Lung (tissue), 12 donors: ENCODE results near the gene DOCK1. TPM values are rescaled to one million over a fixed set of nuclear protein-coding genes. Genes with fewer than 3 reads are reported as not detected.

Experiments
- ATAC-seq: fragments of 200-7000 bp; cut with Tn5 transposase; one replicate; pipeline ENCODE4 v1.9.1; 2020; ENCODE audit warnings: moderate number of reproducible peaks; ENCODE audit not compliant: insufficient read depth, low FRiP score
- DNase-seq, 3 donors: peaks; one replicate each; pipeline ENCODE4 v3.0.0-alpha.2; 2013 to 2017
- H3K27ac ChIP-seq, 2 donors: one replicate each; pipeline ENCODE4 v1.5.1; 2013; ENCODE audit warnings: mild to moderate bottlenecking in 2 of 2, moderate library complexity in 2 of 2, control low read depth in 1 of 2, inconsistent platforms in 1 of 2, low read depth in 1 of 2, low read length in 1 of 2
- H3K27me3 ChIP-seq, 3 donors: one replicate each; pipeline ENCODE4 v1.5.1; 2013; ENCODE audit warnings: low read length in 2 of 3; ENCODE audit not compliant: control insufficient read depth in 3 of 3, insufficient read depth in 3 of 3
- H3K36me3 ChIP-seq, 4 donors: one replicate each; pipeline ENCODE4 v1.5.1; 2013; ENCODE audit warnings: low read length in 4 of 4, mild to moderate bottlenecking in 1 of 4, moderate library complexity in 1 of 4; ENCODE audit not compliant: control insufficient read depth in 4 of 4, insufficient read depth in 4 of 4
- H3K4me1 ChIP-seq, 5 donors: one replicate each; pipeline ENCODE4 v1.5.1; 2013; ENCODE audit warnings: low read length in 5 of 5, mild to moderate bottlenecking in 2 of 5, moderate library complexity in 1 of 5; ENCODE audit not compliant: control insufficient read depth in 5 of 5, insufficient read depth in 5 of 5
- H3K4me3 ChIP-seq: one replicate; pipeline ENCODE4 v1.5.1; 2013; ENCODE audit warnings: mild to moderate bottlenecking, control low read depth, moderate library complexity
- H3K9ac ChIP-seq, 2 donors: one replicate each; pipeline ENCODE4 v1.5.1; 2013; ENCODE audit warnings: low read length in 2 of 2, control low read depth in 1 of 2; ENCODE audit not compliant: insufficient read depth in 1 of 2
- H3K9me3 ChIP-seq, 4 donors: one replicate each; pipeline ENCODE4 v1.5.1; 2013; ENCODE audit warnings: low read length in 3 of 4, mild to moderate bottlenecking in 1 of 4, moderate library complexity in 1 of 4; ENCODE audit not compliant: control insufficient read depth in 4 of 4, insufficient read depth in 3 of 4
- WGBS, 2 donors: extraction: QIAGEN DNeasy Blood & Tissue Kit; methylation state at CpG; one replicate each; pipeline ENCODE4 v1.1.7; 2013; 5-methylcytosine and 5-hydroxymethylcytosine counted together
- polyA plus RNA-seq, 2 donors: library from polyadenylated mRNA; stranded (reverse); fragments of 200-250 nt; gene quantifications; one replicate each; pipeline ENCODE4 v1.2.1, GENCODE V29; 2013
- total RNA-seq, 2 donors: library from RNA; depleted of rRNA in 1 of 2; stranded (reverse); fragments of >200 nt in 1 of 2; gene quantifications; one replicate each; pipeline ENCODE4 v1.2.1, GENCODE V29; 2014 to 2021
- TF ChIP-seq, protein P1 (sequence below): IDR thresholded peaks from 2 replicates; pipeline ENCODE4 v1.5.1; 2012; ENCODE audit warnings: mild to moderate bottlenecking; ENCODE audit errors: control extremely low read depth, extremely low read depth
- donor health status: control.
- donor health status: control.
- donor health status: Bipolar disorder and iron deficiency.
- donor health status: healthy.
- donor health status: DM: yes; HTN: yes; CAD: no.

The DOCK1 gene
- total and polyA plus RNA-seq, 4 donors, result 11.2 to 102 (median 30.5) TPM

GRCh38 chr10:127280446-127280845, 375.2 kb downstream of the DOCK1 start:
- peaks cover 0 to 2% (median 0%) of the 10 kb centered on the region in 4 donors for H3K9me3 ChIP-seq
- TF ChIP-seq, protein P1, sequence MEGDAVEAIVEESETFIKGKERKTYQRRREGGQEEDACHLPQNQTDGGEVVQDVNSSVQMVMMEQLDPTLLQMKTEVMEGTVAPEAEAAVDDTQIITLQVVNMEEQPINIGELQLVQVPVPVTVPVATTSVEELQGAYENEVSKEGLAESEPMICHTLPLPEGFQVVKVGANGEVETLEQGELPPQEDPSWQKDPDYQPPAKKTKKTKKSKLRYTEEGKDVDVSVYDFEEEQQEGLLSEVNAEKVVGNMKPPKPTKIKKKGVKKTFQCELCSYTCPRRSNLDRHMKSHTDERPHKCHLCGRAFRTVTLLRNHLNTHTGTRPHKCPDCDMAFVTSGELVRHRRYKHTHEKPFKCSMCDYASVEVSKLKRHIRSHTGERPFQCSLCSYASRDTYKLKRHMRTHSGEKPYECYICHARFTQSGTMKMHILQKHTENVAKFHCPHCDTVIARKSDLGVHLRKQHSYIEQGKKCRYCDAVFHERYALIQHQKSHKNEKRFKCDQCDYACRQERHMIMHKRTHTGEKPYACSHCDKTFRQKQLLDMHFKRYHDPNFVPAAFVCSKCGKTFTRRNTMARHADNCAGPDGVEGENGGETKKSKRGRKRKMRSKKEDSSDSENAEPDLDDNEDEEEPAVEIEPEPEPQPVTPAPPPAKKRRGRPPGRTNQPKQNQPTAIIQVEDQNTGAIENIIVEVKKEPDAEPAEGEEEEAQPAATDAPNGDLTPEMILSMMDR, result no peak
- 95 to 98% methylated on average over 4 of the region's 4 CpGs for WGBS, 2 donors

DNA sequence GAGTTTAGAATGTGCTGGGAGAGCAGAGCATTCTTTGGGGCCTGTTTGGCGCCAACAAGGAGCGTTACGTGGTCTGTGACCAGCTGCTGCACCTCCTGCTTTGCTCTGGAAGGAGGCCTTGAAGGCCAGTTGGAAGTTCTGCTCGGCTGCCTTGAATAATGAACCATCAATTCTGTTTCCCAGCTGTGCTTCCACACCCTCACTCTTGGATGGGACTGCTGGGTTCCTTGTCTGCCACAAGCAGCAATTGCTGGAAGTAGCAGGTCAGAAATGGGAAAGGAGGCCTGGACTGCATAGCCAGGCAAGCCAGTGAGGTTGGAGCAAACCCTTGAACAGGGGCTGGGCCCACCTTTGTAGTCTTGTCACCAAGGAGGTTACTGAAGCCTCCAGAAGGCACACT, 377.8 kb downstream of the DOCK1 start:
- Histone ChIP-seq H3K9ac (no peak overlapping the region), H3K9me3 (peaks cover 0 to 10% (median under 1%) of the 10 kb centered on the region in 4 donors), H3K36me3 (peaks cover 0 to 7% (median 3%) of the 10 kb centered on the region in 4 donors), H3K27ac (no peak overlapping the region), H3K4me3 (no peak overlapping the region), H3K27me3 (no peaks in the 10 kb centered on the region), H3K4me1 (peaks cover 0 to 17% (median 0%) of the 10 kb centered on the region in 5 donors)
- no peak for ATAC-seq
- peak; percentile 28 to 72 (median 44) for DNase-seq
- 86 to 93% methylated on average over 4 of the region's 4 CpGs for whole genome bisulfite sequencing, 2 donors
- TF ChIP-seq, protein P1, result no peak

More at GRCh38 chr10:127280446-127280845, 375.2 kb downstream of the DOCK1 start:
- no peak overlapping the region for H3K9ac ChIP-seq
- H3K36me3 ChIP-seq, result peaks cover 0 to 7% (median 2%) of the 10 kb centered on the region in 4 donors
- peaks cover 0 to 17% (median 0%) of the 10 kb centered on the region in 5 donors for H3K4me1 ChIP-seq
- no peaks in the 10 kb centered on the region for H3K27me3 ChIP-seq
- no peak overlapping the region for H3K27ac ChIP-seq
- ATAC-seq (no peak), DNase-seq (no peak)
- H3K4me3 ChIP-seq, result no peak overlapping the region

DNA sequence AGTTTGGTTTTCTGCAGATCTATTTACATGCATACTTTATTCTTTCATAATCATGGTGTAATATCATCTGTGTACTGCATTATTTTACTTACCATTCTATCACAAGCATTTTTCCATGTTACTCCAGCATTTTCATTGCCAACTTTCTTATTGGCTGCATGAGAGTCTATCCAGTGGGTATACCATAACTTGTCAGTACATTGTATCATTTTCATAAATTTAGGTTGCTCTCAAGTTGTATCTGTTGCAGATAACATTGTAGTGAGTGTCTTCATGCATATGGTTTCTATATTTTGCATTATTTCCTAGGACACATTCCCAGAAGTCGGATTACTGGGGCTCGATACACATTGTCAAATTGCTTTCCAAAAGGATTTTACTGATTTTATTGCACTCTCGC, 378.3 kb downstream of the DOCK1 start:
- Histone ChIP-seq H3K4me3 (no peak overlapping the region), H3K9ac (no peak overlapping the region), H3K36me3 (peaks cover 0 to 7% (median 3%) of the 10 kb centered on the region in 4 donors), H3K9me3 (peaks cover 0 to 14% (median under 1%) of the 10 kb centered on the region in 4 donors), H3K27ac (no peak overlapping the region), H3K4me1 (peaks cover 0 to 17% (median 0%) of the 10 kb centered on the region in 5 donors), H3K27me3 (no peaks in the 10 kb centered on the region)
- 94 to 95% methylated on average over 3 of the region's 3 CpGs for WGBS, 2 donors
- no peak for ATAC-seq
- TF ChIP-seq, protein P1, result no peak
- peak in 2 of 3 donors; percentile 22 to 51 for DNase-seq

DNA sequence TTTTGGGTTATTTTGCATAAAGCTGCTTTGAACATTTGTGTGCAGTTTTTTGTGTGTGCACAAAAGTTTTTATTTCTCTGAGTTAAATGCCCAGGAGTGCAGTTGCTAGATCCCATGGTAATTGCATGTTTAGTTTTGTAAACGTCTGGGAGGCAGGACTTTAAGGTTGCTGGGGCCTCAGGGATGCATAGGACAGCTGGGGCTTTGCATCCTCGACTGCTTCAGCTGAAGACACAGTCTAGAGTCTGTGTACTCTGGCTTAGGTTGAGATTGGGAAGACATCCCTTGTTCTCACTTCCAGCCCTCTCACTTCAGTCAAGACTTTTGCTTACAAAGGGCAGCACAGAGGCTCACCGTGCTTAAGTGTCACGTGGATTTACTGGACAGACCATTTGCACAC, 385.6 kb downstream of the DOCK1 start:
- 82 to 86% methylated on average over 4 of the region's 4 CpGs for WGBS, 2 donors

More for the DNA sequence above, 385.6 kb downstream of the DOCK1 start:
- DNase-seq, result no peak
- Histone ChIP-seq H3K27me3 (no peaks in the 10 kb centered on the region), H3K9ac (no peak overlapping the region), H3K9me3 (peaks cover 0 to 17% (median under 1%) of the 10 kb centered on the region in 4 donors), H3K4me1 (no peaks in the 10 kb centered on the region), H3K4me3 (no peak overlapping the region), H3K27ac (no peak overlapping the region), H3K36me3 (peaks cover 0 to 6% (median under 1%) of the 10 kb centered on the region in 4 donors)
- ATAC-seq, result no peak
- TF ChIP-seq, protein P1, result no peak
